ENCODE results near the gene FBXO42.

DNA sequence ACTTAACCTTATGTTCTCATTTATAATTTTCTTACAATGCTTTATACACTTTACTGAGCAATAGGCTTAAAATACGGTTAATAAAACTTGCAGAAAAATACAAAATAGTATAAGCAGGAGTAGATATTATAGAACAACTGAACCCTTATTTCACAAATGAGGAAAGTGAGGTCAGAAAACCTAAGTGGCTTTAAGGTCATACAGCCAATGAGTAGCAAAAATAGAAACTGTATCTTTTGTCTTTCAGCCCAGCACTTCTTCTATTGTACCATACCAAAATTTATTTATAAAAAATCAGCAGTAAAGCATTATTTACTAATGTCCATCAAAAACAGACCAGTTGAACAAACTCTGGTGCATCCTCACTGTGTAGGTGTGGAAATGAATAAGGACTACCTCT, 11.6 kb downstream of the FBXO42 start:
- TF ChIP-seq, protein P1, sequence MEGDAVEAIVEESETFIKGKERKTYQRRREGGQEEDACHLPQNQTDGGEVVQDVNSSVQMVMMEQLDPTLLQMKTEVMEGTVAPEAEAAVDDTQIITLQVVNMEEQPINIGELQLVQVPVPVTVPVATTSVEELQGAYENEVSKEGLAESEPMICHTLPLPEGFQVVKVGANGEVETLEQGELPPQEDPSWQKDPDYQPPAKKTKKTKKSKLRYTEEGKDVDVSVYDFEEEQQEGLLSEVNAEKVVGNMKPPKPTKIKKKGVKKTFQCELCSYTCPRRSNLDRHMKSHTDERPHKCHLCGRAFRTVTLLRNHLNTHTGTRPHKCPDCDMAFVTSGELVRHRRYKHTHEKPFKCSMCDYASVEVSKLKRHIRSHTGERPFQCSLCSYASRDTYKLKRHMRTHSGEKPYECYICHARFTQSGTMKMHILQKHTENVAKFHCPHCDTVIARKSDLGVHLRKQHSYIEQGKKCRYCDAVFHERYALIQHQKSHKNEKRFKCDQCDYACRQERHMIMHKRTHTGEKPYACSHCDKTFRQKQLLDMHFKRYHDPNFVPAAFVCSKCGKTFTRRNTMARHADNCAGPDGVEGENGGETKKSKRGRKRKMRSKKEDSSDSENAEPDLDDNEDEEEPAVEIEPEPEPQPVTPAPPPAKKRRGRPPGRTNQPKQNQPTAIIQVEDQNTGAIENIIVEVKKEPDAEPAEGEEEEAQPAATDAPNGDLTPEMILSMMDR (IDR thresholded peaks at IDR 0.05; ENCODE audit: insufficient read depth, low read depth, low read length): no peak
- TF ChIP-seq EZH2 (IDR thresholded peaks at IDR 0.05; ENCODE audit: insufficient read depth, low read length): no peak

All from astrocyte (in vitro differentiated cells and primary cell).